Fibroblast of mammary gland (primary cell): ENCODE data around the gene ROBO3.
A peak's percentile ranks its signal among the peaks of the same experiment; 100 is the strongest.

Experiments
- DNase-seq: peaks from one replicate; pipeline ENCODE4 v3.0.0-alpha.2; 2010; ENCODE audit warnings: low read depth
- H3K4me3 ChIP-seq: 2 replicates; pipeline ENCODE4 v1.5.1; 2011; ENCODE audit warnings: low read depth, mild to moderate bottlenecking, low read length, moderate library complexity; ENCODE audit not compliant: control insufficient read depth
- CTCF ChIP-seq: conservative IDR thresholded peaks from 2 replicates; pipeline ENCODE4 v1.5.1; 2011; ENCODE audit warnings: low read depth, low read length, inconsistent platforms; ENCODE audit not compliant: control insufficient read depth, insufficient read depth

Gene ROBO3

GRCh38 chr11:124895471-124895971 is 30.3 kb downstream of the ROBO3 start:
- DNase-seq: no peak
- H3K4me3 ChIP-seq: no peak overlapping the region
- no peak for TF ChIP-seq CTCF

GRCh38 chr11:124896071-124896750 is 31.0 kb downstream of the ROBO3 start:
- no peak for TF ChIP-seq CTCF
- H3K4me3 ChIP-seq: no peak overlapping the region
- no peak for DNase-seq

DNA sequence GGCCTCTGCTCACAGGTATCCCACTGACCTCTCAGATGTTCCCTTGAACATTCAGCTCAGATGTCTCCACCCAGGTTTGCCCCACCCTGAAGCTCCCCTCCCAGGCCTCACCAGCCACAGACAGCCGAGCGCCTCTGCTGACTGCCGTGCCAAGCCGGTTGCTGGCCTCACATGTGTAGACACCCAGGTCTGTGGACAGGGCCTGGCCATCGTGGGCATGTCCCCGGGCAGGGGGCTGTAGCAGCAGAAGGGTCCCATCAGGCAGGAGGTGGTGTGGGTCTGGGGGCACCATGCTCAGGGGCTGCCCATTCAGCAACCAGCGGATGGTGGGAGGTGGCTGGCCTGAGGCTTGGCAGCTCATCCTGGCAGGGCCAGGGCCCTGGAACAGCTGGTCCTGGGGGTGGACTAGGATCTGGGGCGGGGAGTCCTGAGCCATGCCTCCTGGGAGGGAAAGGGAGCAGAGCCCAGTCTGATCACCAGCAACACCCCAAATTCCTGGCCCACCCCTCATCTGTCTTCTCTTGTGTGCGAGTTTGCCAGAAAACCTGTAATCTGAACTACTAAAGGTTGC is 31.7 kb downstream of the ROBO3 start:
- no peak overlapping the region for H3K4me3 ChIP-seq
- DNase-seq: peak; percentile 61

GRCh38 chr11:124897674-124898262 is 32.5 kb downstream of the ROBO3 start, which contains the start of gene ROBO4:
TSS of gene ROBO4 (minus strand) at chr11:124897865. CDS start at chr11:124897795, 70 bp downstream.
- H3K4me3 ChIP-seq: no peak within 1 kb of the TSS
- DNase-seq: peak; percentile 11
- no peak for TF ChIP-seq CTCF

More for the DNA sequence above, 31.7 kb downstream of the ROBO3 start:
- no peak for TF ChIP-seq CTCF

DNA sequence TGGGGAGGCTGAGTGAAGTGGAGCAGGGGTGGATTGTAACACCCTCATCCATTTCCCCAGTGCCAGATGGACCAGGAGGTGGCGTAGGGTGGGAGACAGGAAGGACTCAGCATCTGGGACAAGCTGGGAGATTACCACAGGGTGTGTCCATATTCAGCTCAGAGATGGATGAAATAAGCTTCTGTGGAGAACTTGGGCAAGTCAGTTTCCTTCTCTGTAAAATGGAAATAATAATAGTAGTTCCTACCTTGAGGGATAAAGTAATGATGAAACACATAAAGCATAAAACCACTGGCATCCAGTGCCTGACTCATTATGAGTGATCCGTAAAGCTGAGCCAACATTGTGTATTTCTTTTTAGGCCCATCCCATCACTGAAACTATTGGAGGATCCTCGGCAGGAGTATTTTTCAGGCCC is 33.0 kb downstream of the ROBO3 start:
- peak; percentile 29 for TF ChIP-seq CTCF
- H3K4me3 ChIP-seq: no peak overlapping the region
- DNase-seq: peak; percentile 96

DNA sequence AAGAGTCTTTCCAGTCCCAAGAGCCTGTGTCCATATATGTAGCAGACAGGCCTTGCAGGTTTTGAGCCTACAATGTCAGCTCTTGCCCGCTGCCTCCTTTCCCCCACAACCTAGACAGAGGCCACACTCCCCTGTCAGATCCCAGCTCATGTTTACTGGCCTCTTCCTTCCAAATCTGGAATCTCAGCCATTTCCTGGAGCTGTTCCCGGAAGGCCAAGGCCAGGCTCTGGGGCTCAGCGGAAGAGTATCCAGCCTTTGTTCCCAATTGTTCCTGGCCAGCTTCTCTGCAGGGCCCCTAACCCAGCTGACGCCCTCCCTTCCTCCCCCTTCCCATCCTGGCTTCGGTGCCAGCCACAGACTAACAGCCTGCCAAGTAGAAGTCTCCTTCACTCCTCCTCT is 33.5 kb downstream of the ROBO3 start:
- H3K4me3 ChIP-seq: no peak overlapping the region
- DNase-seq: peak; percentile 78
- no peak for TF ChIP-seq CTCF
